Measurements from ENCODE around the gene PDE11A. TPM values are rescaled to one million over a fixed set of nuclear protein-coding genes. Genes with fewer than 3 reads are reported as not detected.
A peak's percentile ranks its signal among the peaks of the same experiment; 100 is the strongest.

PDE11A gene
- total RNA-seq, 3 donors from 2014 or later, result 0.96 to 2.3 (median 2.2) TPM

- no peaks in the 10 kb centered on the region for H3K36me3 ChIP-seq
- no peaks in the 10 kb centered on the region for H3K27me3 ChIP-seq
- DNase-seq (ENCODE audit: low spot score in 2 of 2), result no peak
- TF ChIP-seq CTCF (IDR thresholded peaks at IDR 0.05), result no peak
- H3K9me3 ChIP-seq, result no peaks in the 10 kb centered on the region
- intact Hi-C loops (cut with DNase I; ENCODE audit: low total_unique reads), result no loop called here
- H3K4me3 ChIP-seq, result no peak overlapping the region
- peaks cover 0 to 5% of the 10 kb centered on the region in 2 donors for H3K4me1 ChIP-seq
- H3K27ac ChIP-seq, result peak overlapping the region; percentile 39 to 75
Observed at GRCh38 chr2:177586154-177586553, 486.4 kb downstream of the PDE11A start.

GRCh38 chr2:177585234-177585863 lies 487.2 kb downstream of the PDE11A start:
- peak overlapping the region; percentile 41 to 75 for H3K27ac ChIP-seq
- no peak for TF ChIP-seq CTCF (IDR thresholded peaks at IDR 0.05)
- H3K9me3 ChIP-seq, result no peaks in the 10 kb centered on the region
- intact Hi-C loops (cut with DNase I; ENCODE audit: low total_unique reads), result no loop called here
- DNase-seq (ENCODE audit: low spot score in 2 of 2), result peak in 1 of 2 donors; percentile 73
- H3K27me3 ChIP-seq, result no peaks in the 10 kb centered on the region
- peak overlapping the region in 1 of 3 donors; percentile 24 for H3K4me3 ChIP-seq
- peaks cover 0 to 5% of the 10 kb centered on the region in 2 donors for H3K4me1 ChIP-seq
- no peaks in the 10 kb centered on the region for H3K36me3 ChIP-seq

GRCh38 chr2:177584030-177584692 lies 488.4 kb downstream of the PDE11A start:
- Histone ChIP-seq H3K27ac (no peak overlapping the region), H3K9me3 (no peaks in the 10 kb centered on the region), H3K36me3 (no peaks in the 10 kb centered on the region), H3K27me3 (no peaks in the 10 kb centered on the region), H3K4me1 (peaks cover 0 to 5% of the 10 kb centered on the region in 2 donors), H3K4me3 (no peak overlapping the region)
- no peak for DNase-seq (ENCODE audit: low spot score in 2 of 2)
- TF ChIP-seq POLR2AphosphoS5 (IDR thresholded peaks at IDR 0.05) (no peak), CTCF (IDR thresholded peaks at IDR 0.05) (no peak), POLR2A (IDR thresholded peaks at IDR 0.05) (no peak)
- intact Hi-C loops (cut with DNase I; ENCODE audit: low total_unique reads), result no loop called here

- Histone ChIP-seq H3K4me3 (no peak overlapping the region), H3K27ac (no peak overlapping the region), H3K27me3 (no peaks in the 10 kb centered on the region), H3K36me3 (no peaks in the 10 kb centered on the region), H3K9me3 (no peaks in the 10 kb centered on the region), H3K4me1 (peaks cover 0 to 5% of the 10 kb centered on the region in 2 donors)
- intact Hi-C loops (cut with DNase I; ENCODE audit: low total_unique reads), result no loop called here
- no peak for TF ChIP-seq POLR2AphosphoS5 (IDR thresholded peaks at IDR 0.05)
- TF ChIP-seq POLR2A (IDR thresholded peaks at IDR 0.05), result no peak
- no peak for TF ChIP-seq CTCF (IDR thresholded peaks at IDR 0.05)
- DNase-seq (ENCODE audit: low spot score in 2 of 2), result no peak
Observed at GRCh38 chr2:177582000-177582399, 490.6 kb downstream of the PDE11A start.

GRCh38 chr2:177579486-177580036 lies 493.0 kb downstream of the PDE11A start:
- TF ChIP-seq POLR2AphosphoS5 (IDR thresholded peaks at IDR 0.05), result no peak
- TF ChIP-seq POLR2A (IDR thresholded peaks at IDR 0.05), result no peak
- TF ChIP-seq CTCF (IDR thresholded peaks at IDR 0.05), result no peak
- Histone ChIP-seq H3K36me3 (no peaks in the 10 kb centered on the region), H3K27me3 (no peaks in the 10 kb centered on the region), H3K4me3 (no peak overlapping the region), H3K9me3 (no peaks in the 10 kb centered on the region), H3K27ac (no peak overlapping the region), H3K4me1 (no peaks in the 10 kb centered on the region)
- no peak for DNase-seq (ENCODE audit: low spot score in 2 of 2)
- intact Hi-C loops (cut with DNase I; ENCODE audit: low total_unique reads), result no loop called here
